ENCODE measurements around the gene CACFD1.

GRCh38 chr9:133460405-133461175 lies 812 bp downstream of the CACFD1 start:
- no peak for TF ChIP-seq CTCF (IDR thresholded peaks at IDR 0.05 in 2 of 3, conservative IDR thresholded peaks at IDR 0.05 in 1 of 3; ENCODE audit: insufficient read depth in 2 of 3, low read depth in 1 of 3, low read length in 3 of 3)
- no peak for TF ChIP-seq ZBTB33 (CRISPR knock-in tag; IDR thresholded peaks at IDR 0.05)
- no peak for TF ChIP-seq TCF7 (IDR thresholded peaks at IDR 0.05; ENCODE audit: borderline replicate concordance)
- no peak for TF ChIP-seq GMEB1 (CRISPR knock-in tag; IDR thresholded peaks at IDR 0.05)
- TF ChIP-seq HIVEP1 (CRISPR knock-in tag; IDR thresholded peaks at IDR 0.05) = no peak
- no peak for TF ChIP-seq CBFB (CRISPR knock-in tag; IDR thresholded peaks at IDR 0.05)
- TF ChIP-seq EP300 (IDR thresholded peaks at IDR 0.05; ENCODE audit: low read length) = no peak
- TF ChIP-seq CEBPG (CRISPR knock-in tag; IDR thresholded peaks at IDR 0.05) = no peak
- no peak for TF ChIP-seq CEBPG (tag; conservative IDR thresholded peaks at IDR 0.05 in 1 of 2, IDR thresholded peaks at IDR 0.05 in 1 of 2)
- TF ChIP-seq PML (IDR thresholded peaks at IDR 0.05; ENCODE audit: low read length) = no peak
- no peak for TF ChIP-seq ZBTB7A (IDR thresholded peaks at IDR 0.05; ENCODE audit: borderline replicate concordance, control insufficient read depth, low read depth, low read length)
- TF ChIP-seq ZBTB40 (IDR thresholded peaks at IDR 0.05) = no peak
- no peak for TF ChIP-seq ZBTB40 (CRISPR knock-in tag; IDR thresholded peaks at IDR 0.05)
- no peak for TF ChIP-seq GTF2F1 (IDR thresholded peaks at IDR 0.05; ENCODE audit: low read depth, low read length)
- TF ChIP-seq EZH2 (IDR thresholded peaks at IDR 0.05; ENCODE audit: borderline replicate concordance, low read depth, low read length) = no peak
- no peak for TF ChIP-seq POLR2AphosphoS5 (IDR thresholded peaks at IDR 0.05; ENCODE audit: control insufficient read depth, insufficient read depth, low read depth, low read length)
